SU-DHL-6 (cell line): Measurements from ENCODE around the gene SF1.

Experiments
- H2AFZ ChIP-seq: fragments of 200-600 bp; sonication (generic); 2 replicates; pipeline ENCODE4 v1.6.1; 2014; ENCODE audit warnings: low read depth, mild to moderate bottlenecking, moderate library complexity, mixed read lengths, antibody characterized with exemption, low read length; ENCODE audit not compliant: severe bottlenecking
- H3F3A ChIP-seq: fragments of 200-600 bp; shearing (Covaris generic); 2 replicates; pipeline ENCODE4 v1.6.0; 2016; ENCODE audit warnings: antibody characterized with exemption, mild to moderate bottlenecking; ENCODE audit not compliant: insufficient read depth
- H3K27ac ChIP-seq: fragments of 200-600 bp; sonication (generic); 2 replicates; pipeline ENCODE4 v1.5.1; 2016; ENCODE audit warnings: low read depth, mild to moderate bottlenecking, low read length, moderate library complexity, mixed read lengths
- H3K27me3 ChIP-seq: fragments of 200-600 bp; sonication (generic), shearing (Covaris generic); 2 replicates; pipeline ENCODE4 v1.6.0; 2014; ENCODE audit warnings: mild to moderate bottlenecking, low read length
- H3K36me3 ChIP-seq: fragments of 200-600 bp; sonication (generic); 2 replicates; pipeline ENCODE4 v1.6.1; 2014; ENCODE audit warnings: mild to moderate bottlenecking, low read length, mixed read lengths
- H3K4me2 ChIP-seq: fragments of 300-600, 200-600 bp; shearing (Covaris generic), sonication (generic); 2 replicates; pipeline ENCODE4 v1.6.0; 2014; ENCODE audit warnings: low read length, low read depth, mild to moderate bottlenecking; ENCODE audit not compliant: poor library complexity, severe bottlenecking
- H3K4me3 ChIP-seq: fragments of 200-600 bp; sonication (generic); 2 replicates; pipeline ENCODE4 v1.5.1; 2014; ENCODE audit warnings: antibody characterized with exemption, low read length, mild to moderate bottlenecking, mixed read lengths; ENCODE audit not compliant: insufficient read depth, poor library complexity, severe bottlenecking
- H3K79me2 ChIP-seq: fragments of 200-600 bp; sonication (generic); 2 replicates; pipeline ENCODE4 v1.6.1; 2014; ENCODE audit warnings: mild to moderate bottlenecking, low read length, moderate library complexity; ENCODE audit not compliant: insufficient read depth
- H3K9ac ChIP-seq: fragments of 200-600 bp; sonication (generic); 2 replicates; pipeline ENCODE4 v1.7.0; 2014; ENCODE audit warnings: mild to moderate bottlenecking, low read length
- H3K9me2 ChIP-seq: fragments of 200-600 bp; sonication (generic); replicated peaks from 2 replicates; pipeline ENCODE4 v1.6.1; 2014; ENCODE audit warnings: low read length; ENCODE audit not compliant: insufficient read depth
- H3K9me3 ChIP-seq: fragments of 200-600 bp; sonication (generic); 2 replicates; pipeline ENCODE4 v1.6.1; 2014; ENCODE audit warnings: low read length, mixed read lengths; ENCODE audit not compliant: insufficient read depth
- H4K20me1 ChIP-seq: fragments of 200-600 bp; sonication (generic); 2 replicates; pipeline ENCODE4 v1.6.1; 2014; ENCODE audit warnings: low read depth, mild to moderate bottlenecking, antibody characterized with exemption, low read length, moderate library complexity, mixed read lengths
- CTCF ChIP-seq: fragments of 200-600 bp; sonication (generic); IDR thresholded peaks from one replicate; pipeline ENCODE4 v1.5.1; 2017; ENCODE audit warnings: antibody characterized with exemption, mild to moderate bottlenecking, low read length, moderate library complexity; ENCODE audit not compliant: insufficient read depth, poor library complexity, severe bottlenecking
- EZH2phosphoT487 ChIP-seq: fragments of 200-600 bp; sonication (generic), shearing (Covaris generic); conservative IDR thresholded peaks from 2 replicates; pipeline ENCODE4 v1.6.1; 2018; ENCODE audit warnings: mild to moderate bottlenecking, antibody characterized with exemption, low read length, moderate library complexity, mixed read lengths

SF1 gene

GRCh38 chr11:64776425-64776824 is 1.9 kb downstream of the SF1 start:
- H3K79me2 ChIP-seq: peaks cover 61% of the 10 kb centered on the region
- H3K27me3 ChIP-seq: no peaks in the 10 kb centered on the region
- no peak overlapping the region for H2AFZ ChIP-seq
- H4K20me1 ChIP-seq: peaks cover 58% of the 10 kb centered on the region
- H3K36me3 ChIP-seq: peaks cover 57% of the 10 kb centered on the region
- H3K27ac ChIP-seq: no peak overlapping the region
- H3K4me2 ChIP-seq: peak overlapping the region; percentile 90
- H3F3A ChIP-seq: peaks cover 52% of the 10 kb centered on the region
- H3K9me2 ChIP-seq: no peaks in the 10 kb centered on the region
- TF ChIP-seq CTCF (no peak), EZH2phosphoT487 (no peak)
- no peak overlapping the region for H3K4me3 ChIP-seq
- H3K9me3 ChIP-seq: no peaks in the 10 kb centered on the region
- peak overlapping the region; percentile 89; the same call in 1 of the 2 replicates for H3K9ac ChIP-seq

GRCh38 chr11:64774144-64774543 is 4.2 kb downstream of the SF1 start:
- Histone ChIP-seq H3K27me3 (no peaks in the 10 kb centered on the region), H3K36me3 (peaks cover 79% of the 10 kb centered on the region), H3K4me2 (no peak overlapping the region), H3K9me2 (no peaks in the 10 kb centered on the region), H3K27ac (no peak overlapping the region), H3K9ac (no peak overlapping the region), H3K79me2 (peaks cover 66% of the 10 kb centered on the region), H4K20me1 (peaks cover 70% of the 10 kb centered on the region), H2AFZ (no peak overlapping the region), H3F3A (peaks cover 55% of the 10 kb centered on the region), H3K4me3 (no peak overlapping the region), H3K9me3 (no peaks in the 10 kb centered on the region)
- TF ChIP-seq CTCF (no peak), EZH2phosphoT487 (no peak)

GRCh38 chr11:64772303-64773018 is 5.9 kb downstream of the SF1 start:
- H2AFZ ChIP-seq: no peak overlapping the region
- TF ChIP-seq CTCF: no peak
- TF ChIP-seq EZH2phosphoT487: no peak
- H3F3A ChIP-seq: peaks cover 66% of the 10 kb centered on the region
- H3K4me3 ChIP-seq: no peak overlapping the region
- H4K20me1 ChIP-seq: peaks cover 71% of the 10 kb centered on the region
- H3K27me3 ChIP-seq: no peaks in the 10 kb centered on the region
- no peak overlapping the region for H3K4me2 ChIP-seq
- no peaks in the 10 kb centered on the region for H3K9me3 ChIP-seq
- H3K27ac ChIP-seq: peak overlapping the region; percentile 46
- no peaks in the 10 kb centered on the region for H3K9me2 ChIP-seq
- H3K79me2 ChIP-seq: peaks cover 64% of the 10 kb centered on the region
- H3K9ac ChIP-seq: no peak overlapping the region
- H3K36me3 ChIP-seq: peaks cover 93% of the 10 kb centered on the region
